Measurements from ENCODE around the gene MOB3A. TPM values are rescaled to one million over a fixed set of nuclear protein-coding genes. Genes with fewer than 3 reads are reported as not detected.
"Not testable (repeated sequence)": the region's sequence is repeated elsewhere in the genome, so short reads cannot be mapped to it uniquely, and the experiment has no call there.

Gene MOB3A
- total RNA-seq, 4 donors from 2014 or later, result 18.7 to 74.2 (median 46.1) TPM

GRCh38 chr19:2135474-2136402 lies 39.6 kb upstream of the MOB3A start:
- WGBS, 2 donors (ENCODE audit: low coverage in 1 of 2), result 89% methylated on average over 46 of the region's 50 CpGs; no CpG with 5 or more reads in 1 of the 2 donors
- H3K36me3 ChIP-seq, result peaks cover 0 to 40% (median 18%) of the 10 kb centered on the region in 4 donors
- DNase-seq, result no peak
- no peak for TF ChIP-seq EP300 (IDR thresholded peaks at IDR 0.05; ENCODE audit: low read depth)
- TF ChIP-seq POLR2AphosphoS5 (IDR thresholded peaks at IDR 0.05), result no peak
- no peak for TF ChIP-seq CTCF (IDR thresholded peaks at IDR 0.05)
- no peak for TF ChIP-seq POLR2A (IDR thresholded peaks at IDR 0.05)
- H3K9me3 ChIP-seq, result no peaks in the 10 kb centered on the region
- in situ Hi-C loops (cut with MboI; ENCODE audit: low pct_ligation_motif_present in 1 of 4, low pct_unique_long_range_greater_than_20kb in 1 of 4, low sequenced_read_pairs in 3 of 4), result no loop called here
- intact Hi-C loops (cut with DNase I; ENCODE audit: low total_unique reads), result no loop called here
- H3K27me3 ChIP-seq, result no peaks in the 10 kb centered on the region
- no peaks in the 10 kb centered on the region for H3K4me1 ChIP-seq
- H3K4me3 ChIP-seq, result no peak overlapping the region
- H3K27ac ChIP-seq, result no peak overlapping the region

GRCh38 chr19:2132731-2133490 lies 36.8 kb upstream of the MOB3A start:
- Histone ChIP-seq H3K9me3 (no peaks in the 10 kb centered on the region), H3K27me3 (no peaks in the 10 kb centered on the region), H3K36me3 (peaks cover 0 to 47% (median 16%) of the 10 kb centered on the region in 4 donors), H3K4me3 (no peak overlapping the region), H3K27ac (no peak overlapping the region), H3K4me1 (no peaks in the 10 kb centered on the region)
- WGBS, 2 donors (ENCODE audit: low coverage in 1 of 2), result 87 to 90% methylated on average over 2 to 19 of the region's 19 CpGs
- no peak for DNase-seq
- intact Hi-C loops (cut with DNase I; ENCODE audit: low total_unique reads), result no loop called here
- in situ Hi-C loops (cut with MboI; ENCODE audit: low pct_ligation_motif_present in 1 of 4, low pct_unique_long_range_greater_than_20kb in 1 of 4, low sequenced_read_pairs in 3 of 4), result no loop called here
- TF ChIP-seq EP300 (IDR thresholded peaks at IDR 0.05; ENCODE audit: low read depth), result no peak
- TF ChIP-seq POLR2A (IDR thresholded peaks at IDR 0.05), result no peak
- no peak for TF ChIP-seq POLR2AphosphoS5 (IDR thresholded peaks at IDR 0.05)
- TF ChIP-seq CTCF (IDR thresholded peaks at IDR 0.05), result no peak

GRCh38 chr19:2132191-2132590 lies 36.1 kb upstream of the MOB3A start:
- Histone ChIP-seq H3K9me3 (no peaks in the 10 kb centered on the region), H3K27ac (no peak overlapping the region), H3K4me3 (no peak overlapping the region), H3K36me3 (peaks cover 0 to 48% (median 17%) of the 10 kb centered on the region in 4 donors), H3K4me1 (no peaks in the 10 kb centered on the region), H3K27me3 (no peaks in the 10 kb centered on the region)
- no peak for DNase-seq
- in situ Hi-C loops (cut with MboI; ENCODE audit: low pct_ligation_motif_present in 1 of 4, low pct_unique_long_range_greater_than_20kb in 1 of 4, low sequenced_read_pairs in 3 of 4), result no loop called here
- WGBS, 2 donors (ENCODE audit: low coverage in 1 of 2), result 94% methylated on average over 14 of the region's 14 CpGs; no CpG with 5 or more reads in 1 of the 2 donors
- intact Hi-C loops (cut with DNase I; ENCODE audit: low total_unique reads), result no loop called here
- TF ChIP-seq POLR2AphosphoS5 (IDR thresholded peaks at IDR 0.05) (no peak), CTCF (IDR thresholded peaks at IDR 0.05) (no peak), EP300 (IDR thresholded peaks at IDR 0.05; ENCODE audit: low read depth) (no peak), POLR2A (IDR thresholded peaks at IDR 0.05) (no peak)

- H3K4me1 ChIP-seq; H3K27me3 ChIP-seq; DNase-seq; intact Hi-C loops (cut with DNase I; ENCODE audit: low total_unique reads); in situ Hi-C loops (cut with MboI; ENCODE audit: low pct_ligation_motif_present in 1 of 4, low pct_unique_long_range_greater_than_20kb in 1 of 4, low sequenced_read_pairs in 3 of 4); H3K27ac ChIP-seq; H3K9me3 ChIP-seq; H3K4me3 ChIP-seq: not testable (repeated sequence)
- peaks cover 0 to 45% (median 21%) of the 10 kb centered on the region in 4 donors for H3K36me3 ChIP-seq
- WGBS, 2 donors (ENCODE audit: low coverage in 1 of 2), result 88% methylated on average over 36 of the region's 67 CpGs; no CpG with 5 or more reads in 1 of the 2 donors
These were observed 35.2 kb upstream of the MOB3A start for GRCh38 chr19:2131012-2131975.

Data from transverse colon (tissue), 4 donors.